NCI-H748 (cell line): ENCODE data around the gene OR2V1.
A peak's percentile ranks its signal among the peaks of the same experiment; 100 is the strongest.
"Not testable (repeated sequence)": the region's sequence is repeated elsewhere in the genome, so short reads cannot be mapped to it uniquely, and the experiment has no call there.

ENCODE experiments used
- DNase-seq: peaks from one replicate; lab custom pipeline; 2025; ENCODE audit not compliant: unreplicated experiment; lab: John Stamatoyannopoulos, UW

The OR2V1 gene

GRCh38 chr5:181160152-181160754 is 29.3 kb upstream of the OR2V1 start:
- peak; percentile 51 for DNase-seq

- DNase-seq: peak; percentile 83
Measured at GRCh38 chr5:181159286-181160151, 28.6 kb upstream of the OR2V1 start.

- DNase-seq: no peak
Measured at GRCh38 chr5:181158869-181159268, 27.9 kb upstream of the OR2V1 start.

GRCh38 chr5:181156758-181157157 is 25.8 kb upstream of the OR2V1 start:
- no peak for DNase-seq

GRCh38 chr5:181153814-181154213 is 22.8 kb upstream of the OR2V1 start:
- DNase-seq: no peak

GRCh38 chr5:181152406-181152805 is 21.4 kb upstream of the OR2V1 start:
- no peak for DNase-seq

- peak; percentile 25 for DNase-seq
Measured at GRCh38 chr5:181151146-181151545, 20.2 kb upstream of the OR2V1 start.

GRCh38 chr5:181149806-181150733 is 19.1 kb upstream of the OR2V1 start:
- DNase-seq: no peak

GRCh38 chr5:181149355-181149754 is 18.4 kb upstream of the OR2V1 start:
- DNase-seq: no peak

GRCh38 chr5:181146927-181147636 is 16.1 kb upstream of the OR2V1 start, which contains the start of gene OR2V2:
Gene OR2V2, plus strand, starts transcription at chr5:181147586. Its CDS starts 7,357 bp downstream, at chr5:181154943.
- DNase-seq: not testable (repeated sequence)

- no peak for DNase-seq
Measured at GRCh38 chr5:181145133-181145532, 14.2 kb upstream of the OR2V1 start.

GRCh38 chr5:181142054-181142453 is 11.1 kb upstream of the OR2V1 start:
- no peak for DNase-seq

- no peak for DNase-seq
Measured at GRCh38 chr5:181140766-181141165, 9.8 kb upstream of the OR2V1 start.

- DNase-seq: no peak
Measured at GRCh38 chr5:181138258-181138657, 7.3 kb upstream of the OR2V1 start.

- no peak for DNase-seq
Measured at GRCh38 chr5:181136361-181136955, 5.5 kb upstream of the OR2V1 start.

- DNase-seq: no peak
Measured at GRCh38 chr5:181134259-181134658, 3.3 kb upstream of the OR2V1 start.

- peak; percentile 16 for DNase-seq
Measured at GRCh38 chr5:181133610-181134231, 2.8 kb upstream of the OR2V1 start.

- DNase-seq: no peak
Measured at GRCh38 chr5:181133083-181133482, 2.1 kb upstream of the OR2V1 start.

GRCh38 chr5:181131514-181131913 is 545 bp upstream of the OR2V1 start:
- DNase-seq: no peak

- DNase-seq: not testable (repeated sequence)
Measured at GRCh38 chr5:181130081-181130480, 888 bp downstream of the OR2V1 start.
